NCI-H526 treated with DMSO at 0.1 percent for 48 hours (cell line): ENCODE data around the gene SLC10A3.
"Not testable (repeated sequence)": the region's sequence is repeated elsewhere in the genome, so short reads cannot be mapped to it uniquely, and the experiment has no call there.

ENCODE experiments used
- DNase-seq: peaks from one replicate; lab custom pipeline; 2025; lab: John Stamatoyannopoulos, UW

Gene SLC10A3

DNA sequence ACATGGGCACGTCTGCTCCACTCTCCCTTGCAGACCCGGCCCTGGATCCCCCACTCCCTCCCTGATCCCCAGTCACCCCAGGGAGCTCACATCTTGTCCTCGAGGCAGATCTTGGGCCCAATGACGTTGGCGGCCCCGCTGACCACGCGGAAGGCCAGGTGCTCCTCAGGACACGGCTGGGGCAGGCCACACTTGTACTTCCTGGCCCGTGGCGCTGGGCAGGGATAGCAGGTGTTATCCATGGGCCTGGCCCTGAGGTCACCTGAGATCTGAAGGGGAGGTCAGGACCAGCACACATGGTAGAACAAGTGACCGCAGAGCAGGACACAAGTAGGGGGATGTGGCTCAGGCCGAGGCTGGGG is 17.9 kb upstream of the SLC10A3 start:
- DNase-seq, result no peak

DNA sequence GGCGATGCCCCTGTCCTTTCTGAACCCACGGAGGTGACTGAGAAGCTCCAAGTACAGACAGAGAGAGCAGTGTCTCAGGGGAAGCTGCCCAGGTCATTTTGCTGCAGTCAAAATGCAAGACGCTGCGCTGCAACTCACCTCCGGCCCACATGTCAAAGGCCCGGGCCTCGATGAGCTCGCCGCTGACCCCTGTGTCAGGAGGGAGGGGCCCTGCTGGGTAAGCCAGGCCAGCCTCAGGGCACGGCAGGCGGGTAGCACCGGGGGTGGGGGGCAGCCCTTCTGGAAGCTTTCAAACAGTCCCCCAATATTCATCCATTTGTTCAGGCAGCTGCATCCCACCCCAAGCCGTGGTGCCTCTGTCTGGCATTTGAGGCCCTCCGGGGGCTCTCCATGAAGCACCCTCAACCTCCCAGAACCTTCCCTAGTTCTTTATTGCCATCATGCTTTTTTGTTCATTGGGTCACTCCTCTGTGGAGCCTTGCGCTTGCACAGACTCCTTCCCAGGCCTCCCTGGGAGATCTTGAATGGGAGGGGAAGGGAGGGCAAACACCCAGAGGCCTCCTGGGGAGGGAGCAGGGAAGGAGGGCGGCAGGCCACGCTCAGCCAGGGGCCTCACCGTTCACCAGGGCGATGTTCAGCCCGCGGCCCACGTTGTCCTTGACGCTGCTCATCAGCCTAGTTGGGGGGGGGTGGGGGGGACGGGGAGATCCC is 17.4 kb upstream of the SLC10A3 start:
- DNase-seq, result no peak

GRCh38 chrX:154506483-154507332 is 16.3 kb upstream of the SLC10A3 start:
- DNase-seq, result no peak

DNA sequence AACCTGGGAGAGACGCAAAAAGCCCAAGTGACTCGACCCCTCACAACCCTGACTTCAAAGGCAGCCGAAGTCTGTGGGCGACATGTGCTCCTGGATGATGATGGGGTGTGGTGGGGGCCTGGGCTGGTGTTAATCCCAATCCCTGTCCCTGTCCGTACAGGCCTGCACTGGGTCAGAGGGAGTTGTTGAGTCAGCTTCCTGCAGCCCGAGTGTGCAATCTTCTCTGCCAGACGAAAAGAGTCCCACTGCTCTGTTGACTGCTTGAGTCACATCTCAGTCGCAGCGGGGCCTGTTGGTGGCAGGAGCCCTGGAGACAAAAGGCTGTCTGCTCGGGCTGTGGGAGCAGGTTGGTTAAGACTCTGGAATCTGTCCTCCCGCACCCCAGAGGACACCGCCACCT is 15.3 kb upstream of the SLC10A3 start:
- no peak for DNase-seq

GRCh38 chrX:154502989-154503388 is 12.6 kb upstream of the SLC10A3 start:
- no peak for DNase-seq

DNA sequence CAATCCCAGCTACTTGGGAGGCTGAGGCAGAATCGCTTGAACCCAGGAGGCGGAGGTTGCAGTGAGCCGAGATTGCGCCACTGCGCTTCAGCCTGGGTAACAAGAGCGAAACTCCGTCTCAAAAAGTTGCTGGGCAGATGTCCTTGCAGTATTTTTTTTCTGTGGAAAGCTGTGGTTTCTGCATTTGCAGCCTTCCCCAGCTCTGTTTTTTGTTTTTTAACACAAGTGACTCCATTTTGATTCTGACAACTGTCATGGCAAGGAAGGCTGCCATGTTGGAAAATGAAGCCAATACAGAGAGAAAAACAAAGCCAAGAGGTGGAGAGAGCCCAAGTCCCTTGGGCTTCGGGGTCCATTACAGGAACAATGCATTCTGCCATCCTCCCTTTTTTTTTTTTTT is 11.7 kb upstream of the SLC10A3 start:
- DNase-seq, result no peak

DNA sequence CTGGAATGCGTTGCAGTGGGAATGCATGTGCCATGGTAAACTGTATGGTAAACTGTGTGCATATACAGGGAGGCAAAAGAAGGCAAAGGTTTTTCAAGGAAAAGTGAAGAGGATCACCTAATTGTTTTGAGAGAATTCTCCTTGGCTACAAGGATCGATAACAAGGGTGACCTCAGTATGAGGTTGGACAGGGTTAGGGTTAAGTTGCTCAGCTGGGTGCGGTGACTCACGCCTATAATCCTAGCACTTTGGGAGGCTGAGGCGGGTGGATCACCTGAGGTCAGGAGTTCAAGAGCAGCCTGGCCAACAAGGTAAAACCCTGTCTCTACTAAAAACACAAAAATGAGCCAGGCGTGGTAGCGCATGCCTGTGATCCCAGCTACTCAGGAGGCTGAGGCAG is 11.0 kb upstream of the SLC10A3 start:
- DNase-seq, result not testable (repeated sequence)

DNA sequence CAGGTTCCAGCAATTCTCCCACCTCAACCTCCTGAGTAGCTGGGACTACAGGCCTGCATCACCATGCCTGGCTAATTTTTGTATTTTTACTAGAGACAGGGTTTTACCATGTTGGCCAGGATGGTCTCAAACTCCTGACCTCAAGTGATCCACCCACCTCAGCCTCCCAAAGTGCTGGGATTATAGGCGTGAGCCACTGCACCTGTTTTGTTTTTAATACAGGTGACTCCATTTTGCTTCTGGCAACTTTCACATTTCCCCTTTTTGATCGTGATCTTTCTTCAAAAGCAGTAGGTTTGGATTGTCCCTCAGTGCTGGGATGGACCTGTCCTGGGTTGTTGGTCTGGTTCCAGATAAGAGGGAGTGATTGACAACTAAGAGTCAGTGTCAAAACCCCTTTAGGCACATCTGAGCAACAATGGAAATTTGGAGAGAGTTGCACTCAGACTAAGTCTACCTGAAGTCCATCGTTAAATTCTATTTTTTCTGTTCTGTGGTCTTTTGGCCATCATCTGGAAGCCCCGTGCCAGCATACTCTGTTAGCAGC is 6.2 kb upstream of the SLC10A3 start:
- DNase-seq, result not testable (repeated sequence)

DNA sequence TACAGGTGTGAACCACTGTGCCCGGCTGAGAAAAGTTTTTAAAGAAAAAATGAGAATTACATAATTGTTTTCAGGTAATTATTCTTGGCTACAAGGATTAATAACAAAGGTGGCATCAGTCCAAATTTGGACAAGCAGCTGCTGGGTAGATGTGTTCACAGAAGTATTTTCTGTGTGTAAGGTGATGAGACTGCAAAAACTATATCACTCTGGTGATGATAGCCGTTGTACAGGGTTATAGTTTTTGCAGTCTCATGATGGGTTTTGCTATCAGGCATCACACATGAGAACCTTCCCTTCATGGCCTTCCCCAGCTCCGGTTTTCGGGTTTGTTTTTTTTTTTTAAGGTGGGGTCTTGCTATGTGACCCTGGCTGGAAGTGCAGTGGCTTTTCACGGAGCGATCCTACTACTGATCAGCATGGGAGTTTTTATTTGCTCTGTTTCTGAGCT is 5.1 kb upstream of the SLC10A3 start:
- no peak for DNase-seq

- DNase-seq, result no peak
Measured at GRCh38 chrX:154494715-154495114, 4.3 kb upstream of the SLC10A3 start.

DNA sequence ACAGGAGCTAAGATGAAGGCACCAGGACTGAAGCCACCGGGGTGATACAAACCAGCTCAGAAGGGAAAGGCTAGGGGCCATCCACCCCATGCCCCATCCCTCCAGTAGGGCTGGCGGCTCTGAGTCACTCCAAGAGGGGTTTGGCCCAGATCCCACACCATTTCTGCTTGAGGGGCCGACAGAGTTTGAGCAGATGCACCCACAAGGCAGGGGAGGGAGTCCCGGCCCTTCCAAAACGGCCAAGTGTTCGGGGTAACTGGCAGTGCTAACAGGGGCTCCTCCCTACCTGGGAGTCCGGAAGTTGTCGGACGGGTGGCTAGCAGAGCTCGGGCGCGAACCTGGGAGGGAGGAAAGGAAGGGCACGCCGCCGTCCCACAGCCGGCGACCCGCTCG is 412 bp downstream of the SLC10A3 start:
- DNase-seq, result no peak

- DNase-seq, result no peak
Measured at GRCh38 chrX:154489182-154489581, 1.2 kb downstream of the SLC10A3 start.

GRCh38 chrX:154488336-154489075 is 1.9 kb downstream of the SLC10A3 start:
- DNase-seq, result no peak

GRCh38 chrX:154487518-154488290 is 2.7 kb downstream of the SLC10A3 start:
- DNase-seq, result no peak

- DNase-seq, result peak; percentile 79
Measured at GRCh38 chrX:154486396-154487207, 3.8 kb downstream of the SLC10A3 start, which contains the start of gene UBL4A. Gene UBL4A, minus strand, starts transcription at chrX:154486615. Its CDS starts 31 bp downstream, at chrX:154486584.

- no peak for DNase-seq
Measured at GRCh38 chrX:154486052-154486395, 4.4 kb downstream of the SLC10A3 start.

DNA sequence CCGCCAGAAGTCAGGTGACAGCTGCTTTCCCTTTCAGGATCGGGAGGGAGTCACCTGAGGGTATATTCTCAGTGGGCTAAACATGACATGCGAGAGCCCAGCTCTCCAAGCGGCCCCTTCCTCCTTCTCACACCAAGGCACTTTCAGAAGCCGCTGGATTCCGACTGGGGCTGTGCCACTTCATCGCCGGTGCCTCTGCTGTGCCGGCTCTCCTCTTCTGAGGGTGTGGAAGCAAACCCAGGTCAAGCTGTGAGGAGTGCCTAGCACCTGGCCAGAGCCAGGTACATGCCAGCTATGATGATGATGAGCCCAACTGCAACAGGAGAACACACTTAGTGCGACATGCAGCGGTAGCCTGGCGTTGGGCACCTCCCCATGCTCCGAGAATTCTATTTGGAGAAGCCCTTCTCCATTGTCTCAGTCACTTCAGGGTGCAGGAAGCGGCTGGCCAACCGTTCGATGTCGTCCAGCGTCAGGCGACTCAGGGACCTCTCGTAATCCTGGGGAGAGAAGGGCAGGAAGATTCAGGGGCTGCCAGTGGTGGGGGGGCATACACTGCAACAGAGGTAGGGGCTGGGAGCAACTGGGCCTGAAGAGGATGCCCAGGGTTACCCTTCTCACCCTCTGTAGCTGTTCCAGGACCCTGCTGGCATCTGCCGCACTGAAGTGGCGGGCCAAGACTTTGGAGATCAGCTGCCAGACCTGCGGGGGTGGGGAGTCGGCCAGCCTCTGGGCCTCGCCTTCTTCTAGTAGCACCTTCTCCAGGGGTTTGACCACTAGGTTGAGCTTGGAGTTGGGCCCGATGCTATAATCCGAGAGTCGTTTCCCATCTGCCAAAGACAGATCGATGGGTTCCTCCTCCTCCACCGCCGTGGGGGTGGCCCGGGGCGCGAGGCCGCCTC is 5.0 kb downstream of the SLC10A3 start:
- peak; percentile 8 for DNase-seq

GRCh38 chrX:154484255-154485149 is 5.9 kb downstream of the SLC10A3 start:
- no peak for DNase-seq

DNA sequence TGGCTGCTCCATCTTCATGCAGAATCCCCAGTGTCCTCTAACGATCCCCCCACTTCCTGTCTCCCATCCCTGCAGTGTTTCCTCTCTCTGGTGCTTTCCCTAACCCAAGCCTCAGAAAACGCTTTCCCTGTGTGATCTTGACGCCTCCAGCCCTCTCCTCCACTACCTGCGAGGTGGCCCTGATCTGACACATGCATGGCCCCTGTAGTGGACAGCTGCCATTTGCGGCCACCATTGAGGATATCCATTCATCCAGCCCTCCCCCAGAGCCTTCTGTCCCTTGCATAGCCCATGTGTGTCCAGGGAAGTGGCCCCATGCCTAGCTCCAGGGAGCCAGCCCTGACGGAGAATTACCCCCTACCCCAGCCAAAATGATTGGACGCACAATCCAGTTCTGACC is 7.1 kb downstream of the SLC10A3 start:
- no peak for DNase-seq
